ENCODE measurements around the gene BEND4. TPM values are rescaled to one million over a fixed set of nuclear protein-coding genes. Genes with fewer than 3 reads are reported as not detected.

The BEND4 gene
- total RNA-seq, 1 donor, result not detected

GRCh38 chr4:42112846-42113245 is 39.6 kb downstream of the BEND4 start:
- no peak overlapping the region for H3K4me3 ChIP-seq (ENCODE audit: low read depth, low read length)
- TF ChIP-seq, protein P1, sequence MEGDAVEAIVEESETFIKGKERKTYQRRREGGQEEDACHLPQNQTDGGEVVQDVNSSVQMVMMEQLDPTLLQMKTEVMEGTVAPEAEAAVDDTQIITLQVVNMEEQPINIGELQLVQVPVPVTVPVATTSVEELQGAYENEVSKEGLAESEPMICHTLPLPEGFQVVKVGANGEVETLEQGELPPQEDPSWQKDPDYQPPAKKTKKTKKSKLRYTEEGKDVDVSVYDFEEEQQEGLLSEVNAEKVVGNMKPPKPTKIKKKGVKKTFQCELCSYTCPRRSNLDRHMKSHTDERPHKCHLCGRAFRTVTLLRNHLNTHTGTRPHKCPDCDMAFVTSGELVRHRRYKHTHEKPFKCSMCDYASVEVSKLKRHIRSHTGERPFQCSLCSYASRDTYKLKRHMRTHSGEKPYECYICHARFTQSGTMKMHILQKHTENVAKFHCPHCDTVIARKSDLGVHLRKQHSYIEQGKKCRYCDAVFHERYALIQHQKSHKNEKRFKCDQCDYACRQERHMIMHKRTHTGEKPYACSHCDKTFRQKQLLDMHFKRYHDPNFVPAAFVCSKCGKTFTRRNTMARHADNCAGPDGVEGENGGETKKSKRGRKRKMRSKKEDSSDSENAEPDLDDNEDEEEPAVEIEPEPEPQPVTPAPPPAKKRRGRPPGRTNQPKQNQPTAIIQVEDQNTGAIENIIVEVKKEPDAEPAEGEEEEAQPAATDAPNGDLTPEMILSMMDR (IDR thresholded peaks at IDR 0.05; ENCODE audit: insufficient read depth, low read depth, low read length), result no peak
- no peak for DNase-seq (ENCODE audit: low read depth)

DNA sequence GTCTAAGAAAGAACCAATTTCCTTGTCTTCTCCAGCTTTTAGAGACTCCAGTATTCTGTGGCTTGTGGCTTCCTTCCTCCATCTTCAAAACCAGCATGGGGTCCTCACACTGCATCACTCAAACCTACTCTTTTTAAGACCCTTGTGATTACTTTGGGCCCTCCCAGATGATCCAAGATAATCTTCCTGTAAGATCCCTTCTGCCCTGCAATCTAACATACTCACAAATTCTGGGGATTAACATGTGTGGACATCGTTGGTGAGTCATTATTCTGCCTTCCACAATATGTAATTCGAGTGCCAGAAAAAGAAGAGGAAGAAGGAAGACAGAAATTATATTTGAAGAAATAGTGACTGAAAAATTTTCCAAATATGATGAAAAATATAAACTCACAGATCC is 47.9 kb downstream of the BEND4 start:
- H3K4me3 ChIP-seq (ENCODE audit: low read depth, low read length), result no peak overlapping the region
- TF ChIP-seq, protein P1 (IDR thresholded peaks at IDR 0.05; ENCODE audit: insufficient read depth, low read depth, low read length), result no peak
- DNase-seq (ENCODE audit: low read depth), result peak; percentile 48

DNA sequence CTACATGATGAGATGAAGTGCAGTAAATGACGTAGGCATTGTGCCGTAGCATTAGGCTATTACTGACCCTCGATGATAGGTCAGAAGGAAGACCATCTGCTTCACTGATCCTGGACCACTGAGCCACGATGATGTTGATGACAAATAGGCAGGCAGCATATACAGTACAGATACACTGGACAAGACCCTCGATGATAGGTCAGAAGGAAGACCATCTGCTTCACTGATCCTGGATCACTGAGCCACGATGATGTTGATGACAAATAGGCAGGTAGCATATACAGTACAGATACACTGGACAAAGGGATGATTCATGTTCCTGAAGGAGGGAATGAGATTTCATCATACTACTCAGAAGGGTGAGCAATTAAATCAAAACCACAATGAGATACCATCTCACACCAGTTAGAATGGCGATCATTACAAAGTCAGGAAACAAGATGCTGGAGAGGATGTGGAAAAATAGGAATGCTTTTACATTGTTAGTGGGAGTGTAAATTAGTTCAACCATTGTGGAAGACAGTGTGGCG is 50.9 kb downstream of the BEND4 start:
- H3K4me3 ChIP-seq (ENCODE audit: low read depth, low read length), result no peak overlapping the region
- TF ChIP-seq, protein P1 (IDR thresholded peaks at IDR 0.05; ENCODE audit: insufficient read depth, low read depth, low read length), result no peak
- DNase-seq (ENCODE audit: low read depth), result peak; percentile 42

DNA sequence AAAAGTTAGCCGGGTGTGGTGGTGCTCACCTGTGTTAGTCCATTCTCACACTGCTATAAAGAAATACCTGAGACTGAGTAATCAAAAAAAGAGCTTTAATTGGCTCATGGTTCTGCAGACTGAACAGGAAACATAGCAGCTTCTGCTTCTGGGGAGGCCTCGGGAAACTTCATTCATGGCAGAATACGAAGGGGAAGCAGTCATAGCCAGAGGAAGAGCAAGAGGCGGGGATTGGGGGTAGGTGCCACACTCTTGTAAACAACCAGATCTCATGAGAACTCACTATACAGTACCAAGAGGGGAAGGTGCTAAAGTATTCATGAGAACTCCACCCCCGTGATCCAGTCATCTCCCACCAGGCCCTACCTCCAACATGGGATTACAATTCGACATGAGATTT is 64.1 kb downstream of the BEND4 start:
- no peak for DNase-seq (ENCODE audit: low read depth)
- no peak overlapping the region for H3K4me3 ChIP-seq (ENCODE audit: low read depth, low read length)
- TF ChIP-seq, protein P1 (IDR thresholded peaks at IDR 0.05; ENCODE audit: insufficient read depth, low read depth, low read length), result no peak

- TF ChIP-seq, protein P1 (IDR thresholded peaks at IDR 0.05; ENCODE audit: insufficient read depth, low read depth, low read length), result no peak
- DNase-seq (ENCODE audit: low read depth), result no peak
- H3K4me3 ChIP-seq (ENCODE audit: low read depth, low read length), result no peak overlapping the region
These were observed 68.6 kb downstream of the BEND4 start for GRCh38 chr4:42083816-42084215.

- DNase-seq (ENCODE audit: low read depth), result no peak
- TF ChIP-seq, protein P1 (IDR thresholded peaks at IDR 0.05; ENCODE audit: insufficient read depth, low read depth, low read length), result no peak
- no peak overlapping the region for H3K4me3 ChIP-seq (ENCODE audit: low read depth, low read length)
These were observed 72.1 kb downstream of the BEND4 start for GRCh38 chr4:42080306-42080705.

- no peak for DNase-seq (ENCODE audit: low read depth)
- TF ChIP-seq, protein P1 (IDR thresholded peaks at IDR 0.05; ENCODE audit: insufficient read depth, low read depth, low read length), result no peak
- no peak overlapping the region for H3K4me3 ChIP-seq (ENCODE audit: low read depth, low read length)
These were observed 74.2 kb downstream of the BEND4 start for GRCh38 chr4:42078184-42078801.
